GM21423 (cell line): ENCODE results near the gene ATP1A4.
"Not testable (repeated sequence)": the region's sequence is repeated elsewhere in the genome, so short reads cannot be mapped to it uniquely, and the experiment has no call there.

Experiments
- ATAC-seq: cut with Tn5 transposase; IDR thresholded peaks from one replicate; pipeline ENCODE4 v1.9.1; 2021; ENCODE audit warnings: mild to moderate bottlenecking, moderate library complexity; ENCODE audit not compliant: unreplicated experiment

Gene ATP1A4

GRCh38 chr1:160151303-160151702 lies at the start of gene ATP1A4:
ATP1A4 (plus strand) TSS chr1:160151603; CDS start chr1:160152041, 438 bp downstream.
- ATAC-seq, result no peak

- ATAC-seq, result no peak
These were observed 49.5 kb upstream of the ATP1A4 start for GRCh38 chr1:160101717-160102522.

GRCh38 chr1:160103658-160104408 lies 47.6 kb upstream of the ATP1A4 start:
- no peak for ATAC-seq

GRCh38 chr1:160104486-160104885 lies 46.9 kb upstream of the ATP1A4 start:
- ATAC-seq, result no peak

GRCh38 chr1:160105155-160105554 lies 46.2 kb upstream of the ATP1A4 start:
- no peak for ATAC-seq

- no peak for ATAC-seq
These were observed 43.9 kb upstream of the ATP1A4 start for GRCh38 chr1:160107512-160107911.

GRCh38 chr1:160108888-160109662 lies 42.3 kb upstream of the ATP1A4 start:
- ATAC-seq, result no peak

- ATAC-seq, result no peak
These were observed 41.7 kb upstream of the ATP1A4 start for GRCh38 chr1:160109686-160110085.

- not testable (repeated sequence) for ATAC-seq
These were observed 39.9 kb upstream of the ATP1A4 start for GRCh38 chr1:160111462-160111861.

GRCh38 chr1:160112357-160112756 lies 39.0 kb upstream of the ATP1A4 start:
- no peak for ATAC-seq

- ATAC-seq, result no peak
These were observed 38.0 kb upstream of the ATP1A4 start for GRCh38 chr1:160113407-160113806.

GRCh38 chr1:160114085-160114484 lies 37.3 kb upstream of the ATP1A4 start:
- no peak for ATAC-seq

- ATAC-seq, result no peak
These were observed 35.7 kb upstream of the ATP1A4 start, which contains the start of gene ATP1A2 for GRCh38 chr1:160115545-160116282. ATP1A2 (plus strand) TSS chr1:160115759; CDS start chr1:160115862, 103 bp downstream.

- ATAC-seq, result no peak
These were observed 34.9 kb upstream of the ATP1A4 start for GRCh38 chr1:160116283-160117147.

- ATAC-seq, result no peak
These were observed 34.1 kb upstream of the ATP1A4 start for GRCh38 chr1:160117300-160117699.

GRCh38 chr1:160117709-160118183 lies 33.7 kb upstream of the ATP1A4 start:
- ATAC-seq, result no peak

GRCh38 chr1:160118928-160119327 lies 32.5 kb upstream of the ATP1A4 start:
- no peak for ATAC-seq

GRCh38 chr1:160120797-160121196 lies 30.6 kb upstream of the ATP1A4 start:
- ATAC-seq, result no peak

- no peak for ATAC-seq
These were observed 30.0 kb upstream of the ATP1A4 start for GRCh38 chr1:160121388-160121787.
